SH-SY5Y (cell line): Measurements from ENCODE around the gene CRKL.

Source experiments
- GATA2 ChIP-seq: IDR thresholded peaks from 2 replicates; pipeline ENCODE4 v1.6.1; 2011; ENCODE audit warnings: mild to moderate bottlenecking, low read depth, low read length
- GATA3 ChIP-seq: IDR thresholded peaks from 2 replicates; pipeline ENCODE4 v1.6.1; 2011; ENCODE audit warnings: low read depth, mild to moderate bottlenecking, low read length, moderate library complexity

Gene CRKL

GRCh38 chr22:20919718-20920117, 2.5 kb downstream of the CRKL start:
- TF ChIP-seq GATA2 (no peak), GATA3 (no peak)

- TF ChIP-seq GATA3 = no peak
- no peak for TF ChIP-seq GATA2
Measured at GRCh38 chr22:20920881-20921203, 3.6 kb downstream of the CRKL start.

- TF ChIP-seq GATA2 = no peak
Measured at GRCh38 chr22:20922141-20922751, 5.0 kb downstream of the CRKL start.

- TF ChIP-seq GATA2 (no peak), GATA3 (no peak)
Measured at GRCh38 chr22:20926243-20926642, 9.0 kb downstream of the CRKL start.

- TF ChIP-seq GATA2 = no peak
- no peak for TF ChIP-seq GATA3
Measured at GRCh38 chr22:20927940-20928572, 10.8 kb downstream of the CRKL start.

- TF ChIP-seq GATA3 (no peak), GATA2 (no peak)
Measured at GRCh38 chr22:20928573-20928967, 11.4 kb downstream of the CRKL start.

- TF ChIP-seq GATA3 (no peak), GATA2 (no peak)
Measured at GRCh38 chr22:20930004-20930403, 12.8 kb downstream of the CRKL start.

GRCh38 chr22:20931126-20931654, 14.0 kb downstream of the CRKL start:
- no peak for TF ChIP-seq GATA2
- TF ChIP-seq GATA3 = no peak

- no peak for TF ChIP-seq GATA2
- no peak for TF ChIP-seq GATA3
Measured at GRCh38 chr22:20933910-20934309, 16.7 kb downstream of the CRKL start.

- TF ChIP-seq GATA3 (no peak), GATA2 (no peak)
Measured at GRCh38 chr22:20937031-20937793, 20.0 kb downstream of the CRKL start.

- no peak for TF ChIP-seq GATA2
- no peak for TF ChIP-seq GATA3
Measured at GRCh38 chr22:20937794-20938671, 20.8 kb downstream of the CRKL start.

- TF ChIP-seq GATA2 (no peak), GATA3 (no peak)
Measured at GRCh38 chr22:20940186-20940651, 23.0 kb downstream of the CRKL start.

- no peak for TF ChIP-seq GATA3
- TF ChIP-seq GATA2 = no peak
Measured at GRCh38 chr22:20940904-20941385, 23.7 kb downstream of the CRKL start.

GRCh38 chr22:20943104-20943933, 26.1 kb downstream of the CRKL start:
- TF ChIP-seq GATA3 = no peak
- TF ChIP-seq GATA2 = no peak

GRCh38 chr22:20944042-20944441, 26.8 kb downstream of the CRKL start:
- no peak for TF ChIP-seq GATA2
- no peak for TF ChIP-seq GATA3
